ENCODE data around the gene BLACAT1. TPM values are rescaled to one million over a fixed set of nuclear protein-coding genes. Genes with fewer than 3 reads are reported as not detected.

BLACAT1 gene
- polyA plus RNA-seq, 1 of the 3 experiments (the other 2 are of a cell fraction) = not detected

GRCh38 chr1:205502992-205503391 is 47.1 kb upstream of the BLACAT1 start:
- Histone ChIP-seq H3K27me3 (ENCODE audit: insufficient read depth) (no peaks in the 10 kb centered on the region), H3K27ac (ENCODE audit: low read depth in 2 of 2, low read length in 1 of 2) (no peak overlapping the region), H4K20me1 (ENCODE audit: insufficient read depth) (no peaks in the 10 kb centered on the region), H3K9me3 (no peaks in the 10 kb centered on the region), H3F3A (replicated peaks; ENCODE audit: insufficient read depth) (no peaks in the 10 kb centered on the region), H3K36me3 (replicated peaks in 1 of 2; ENCODE audit: control insufficient read depth in 1 of 2, insufficient read depth in 2 of 2, low read length in 1 of 2) (no peaks in the 10 kb centered on the region), H3K79me2 (ENCODE audit: insufficient read depth) (no peaks in the 10 kb centered on the region), H3K4me2 (no peak overlapping the region), H3K9me2 (no peaks in the 10 kb centered on the region), H3K4me3 (ENCODE audit: low read depth in 2 of 2, low read length in 1 of 2) (no peak overlapping the region), H3K4me1 (ENCODE audit: control insufficient read depth in 1 of 2, insufficient read depth in 2 of 2, low read depth in 1 of 2, low read length in 1 of 2) (peaks cover 7 to 52% of the 10 kb centered on the region in 2 experiments; a peak in 3 of 4 replicates), H2AFZ (ENCODE audit: low read depth) (no peak overlapping the region), H3K9ac (no peak overlapping the region)
- POLR2A ChIA-PET = no interaction called here
- CTCF ChIA-PET = interaction anchor here (1.2 to 45.6 kb wide), 3 partner anchors 17 to 229 kb away, joined by 3 to 1333 read pairs (median 141); no protein-coding TSS in a partner anchor
- no peak for DNase-seq
- WGBS (ENCODE audit: low lambda C conversion rate) = 83% methylated on average over 3 of the region's 3 CpGs
- TF ChIP-seq FOXM1 (IDR thresholded peaks at IDR 0.05; ENCODE audit: low read depth) (no peak), RAD21 (IDR thresholded peaks at IDR 0.05; ENCODE audit: low read length) (no peak), NFIC (IDR thresholded peaks at IDR 0.05; ENCODE audit: borderline replicate concordance) (no peak), SMC3 (IDR thresholded peaks at IDR 0.05; ENCODE audit: low read depth, low read length) (no peak), FOSL2 (IDR thresholded peaks at IDR 0.05; ENCODE audit: borderline replicate concordance, low read depth) (no peak), SIN3A (IDR thresholded peaks at IDR 0.05; ENCODE audit: borderline replicate concordance, low read depth, low read length) (no peak), NRF1 (IDR thresholded peaks at IDR 0.05; ENCODE audit: low read depth, low read length) (no peak), MEF2A (IDR thresholded peaks at IDR 0.05; ENCODE audit: borderline replicate concordance, low read depth) (no peak), TAF1 (IDR thresholded peaks at IDR 0.05; ENCODE audit: borderline replicate concordance, low read depth, low read length) (no peak), PBX3 (IDR thresholded peaks at IDR 0.05) (no peak), RXRA (IDR thresholded peaks at IDR 0.05; ENCODE audit: borderline replicate concordance, low read depth) (no peak), USF1 (IDR thresholded peaks at IDR 0.05; ENCODE audit: borderline replicate concordance, low read depth) (no peak), JUND (IDR thresholded peaks at IDR 0.05) (no peak), FOXJ3 (CRISPR knock-in tag; IDR thresholded peaks at IDR 0.05) (no peak), USF2 (IDR thresholded peaks at IDR 0.05; ENCODE audit: borderline replicate concordance, low read depth, low read length) (no peak)

GRCh38 chr1:205502111-205502810 is 46.4 kb upstream of the BLACAT1 start:
- H3K27me3 ChIP-seq (ENCODE audit: insufficient read depth) = no peaks in the 10 kb centered on the region
- WGBS (ENCODE audit: low lambda C conversion rate) = 82% methylated on average over 3 of the region's 3 CpGs
- H3K27ac ChIP-seq (ENCODE audit: low read depth in 2 of 2, low read length in 1 of 2) = no peak overlapping the region; a peak in 1 of 4 replicates
- no peaks in the 10 kb centered on the region for H3K9me2 ChIP-seq
- H3K4me3 ChIP-seq (ENCODE audit: low read depth in 2 of 2, low read length in 1 of 2) = no peak overlapping the region
- H3F3A ChIP-seq (replicated peaks; ENCODE audit: insufficient read depth) = no peaks in the 10 kb centered on the region
- no peak overlapping the region for H2AFZ ChIP-seq (ENCODE audit: low read depth)
- ChIA-PET CTCF (interaction anchor here (1.2 to 45.6 kb wide), 5 partner anchors 16 to 229 kb away, joined by 3 to 1333 read pairs (median 6); no protein-coding TSS in a partner anchor), POLR2A (no interaction called here)
- no peak for DNase-seq
- no peak overlapping the region for H3K9ac ChIP-seq
- H4K20me1 ChIP-seq (ENCODE audit: insufficient read depth) = no peaks in the 10 kb centered on the region
- H3K79me2 ChIP-seq (ENCODE audit: insufficient read depth) = no peaks in the 10 kb centered on the region
- peaks cover 7 to 47% of the 10 kb centered on the region in 2 experiments; a peak in 3 of 4 replicates for H3K4me1 ChIP-seq (ENCODE audit: control insufficient read depth in 1 of 2, insufficient read depth in 2 of 2, low read depth in 1 of 2, low read length in 1 of 2)
- H3K9me3 ChIP-seq = no peaks in the 10 kb centered on the region
- no peak for TF ChIP-seq MAX (IDR thresholded peaks at IDR 0.05; ENCODE audit: low read depth)
- TF ChIP-seq TEAD4 (IDR thresholded peaks at IDR 0.05; ENCODE audit: borderline replicate concordance, insufficient read depth) = no peak
- no peak for TF ChIP-seq MXI1 (IDR thresholded peaks at IDR 0.05; ENCODE audit: low read depth, low read length)
- no peak for TF ChIP-seq TAF1 (IDR thresholded peaks at IDR 0.05; ENCODE audit: borderline replicate concordance, low read depth, low read length)
- no peak for TF ChIP-seq RAD21 (IDR thresholded peaks at IDR 0.05; ENCODE audit: low read length)
- TF ChIP-seq FOXJ3 (CRISPR knock-in tag; IDR thresholded peaks at IDR 0.05) = no peak
- TF ChIP-seq EZH2phosphoT487 (IDR thresholded peaks at IDR 0.05; ENCODE audit: borderline replicate concordance, low read depth) = no peak
- TF ChIP-seq TCF12 (IDR thresholded peaks at IDR 0.05) = no peak
- TF ChIP-seq FOSL2 (IDR thresholded peaks at IDR 0.05; ENCODE audit: borderline replicate concordance, low read depth) = no peak
- TF ChIP-seq IRF3 (IDR thresholded peaks at IDR 0.05; ENCODE audit: low read depth, low read length) = no peak
- TF ChIP-seq CHD2 (IDR thresholded peaks at IDR 0.05; ENCODE audit: low read length, partially characterized antibody) = no peak
- no peak overlapping the region for H3K4me2 ChIP-seq
- H3K36me3 ChIP-seq (replicated peaks in 1 of 2; ENCODE audit: control insufficient read depth in 1 of 2, insufficient read depth in 2 of 2, low read length in 1 of 2) = no peaks in the 10 kb centered on the region
